ELF-1 (cell line): ENCODE results near the gene FGA.

Experiments
- DNase-seq: peaks from one replicate; pipeline ENCODE4 v3.0.0-alpha.2; 2016; ENCODE audit warnings: low read depth, low spot score

The FGA gene

DNA sequence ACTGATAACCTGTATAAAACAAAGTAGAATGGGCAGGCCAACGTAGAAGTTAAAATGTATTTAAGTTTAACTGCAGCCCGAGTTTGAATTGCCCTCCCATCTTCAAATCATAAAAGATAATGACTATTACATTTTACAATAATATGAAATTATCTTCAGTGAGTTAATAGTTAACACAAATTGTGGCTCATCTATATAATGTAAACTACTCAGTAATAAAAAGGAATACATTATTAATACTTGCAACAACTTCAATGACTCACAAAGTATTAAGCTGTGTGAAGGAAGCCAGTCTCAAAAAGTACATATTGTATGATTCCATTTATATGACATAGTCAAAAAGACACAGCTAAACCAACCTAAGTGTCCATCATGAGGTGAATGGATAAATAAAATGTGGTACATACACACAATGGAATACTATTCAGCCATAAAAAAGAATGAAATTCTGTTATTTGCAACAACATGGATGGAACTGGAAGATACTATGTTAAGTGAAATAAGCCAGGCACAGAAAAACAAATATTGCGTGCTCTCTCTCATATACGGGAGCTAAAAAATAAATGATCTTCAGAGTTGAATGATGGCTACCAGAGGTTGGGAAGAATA, 48.2 kb downstream of the FGA start:
- DNase-seq = no peak
